GM18907 (cell line): Measurements from ENCODE around the gene HOXB5.

Experiments
- ATAC-seq: cut with Tn5 transposase; IDR thresholded peaks from one replicate; pipeline ENCODE4 v1.9.1; 2021; ENCODE audit warnings: mild to moderate bottlenecking, moderate library complexity; ENCODE audit not compliant: unreplicated experiment

The HOXB5 gene

DNA sequence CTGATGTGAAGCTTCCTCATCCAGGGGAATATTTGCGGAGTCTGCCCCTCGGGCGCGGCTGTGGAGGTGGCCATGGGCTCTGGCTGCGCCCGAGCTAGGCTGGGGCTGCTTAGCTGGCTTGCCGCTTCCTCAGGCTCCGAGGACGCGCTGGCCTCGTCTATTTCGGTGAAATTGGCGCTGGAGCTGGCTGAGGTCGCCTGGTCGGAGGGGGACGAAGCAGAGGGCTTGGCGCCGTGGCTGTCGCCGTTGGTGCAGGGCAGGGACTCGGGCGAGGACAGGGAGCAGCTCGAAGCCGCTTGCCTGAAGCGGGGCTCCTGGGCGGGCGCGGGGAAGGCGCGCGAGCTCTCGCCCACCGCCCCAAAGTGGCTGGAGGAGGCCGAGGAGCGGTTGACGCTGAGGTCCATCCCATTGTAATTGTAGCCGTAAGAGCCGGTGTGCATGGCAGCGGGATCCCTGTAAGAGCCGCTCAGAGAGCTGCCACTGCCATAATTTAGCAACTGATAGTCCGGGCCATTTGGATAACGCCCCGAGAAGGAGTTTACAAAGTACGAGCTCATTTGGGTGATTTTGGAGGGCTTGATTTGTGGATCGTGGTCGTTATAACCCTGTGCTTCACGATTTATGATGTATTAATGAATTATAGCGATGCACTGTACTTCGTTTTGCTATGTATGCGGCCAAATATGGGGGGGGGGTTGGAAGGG, at the start of gene HOXB5:
HOXB5 (minus strand) TSS at position 654 of the 704 bp plus-strand sequence; CDS start at position 557, 97 bp downstream.
- no peak for ATAC-seq

GRCh38 chr17:48642843-48643696, 49.5 kb upstream of the HOXB5 start:
- ATAC-seq = no peak

DNA sequence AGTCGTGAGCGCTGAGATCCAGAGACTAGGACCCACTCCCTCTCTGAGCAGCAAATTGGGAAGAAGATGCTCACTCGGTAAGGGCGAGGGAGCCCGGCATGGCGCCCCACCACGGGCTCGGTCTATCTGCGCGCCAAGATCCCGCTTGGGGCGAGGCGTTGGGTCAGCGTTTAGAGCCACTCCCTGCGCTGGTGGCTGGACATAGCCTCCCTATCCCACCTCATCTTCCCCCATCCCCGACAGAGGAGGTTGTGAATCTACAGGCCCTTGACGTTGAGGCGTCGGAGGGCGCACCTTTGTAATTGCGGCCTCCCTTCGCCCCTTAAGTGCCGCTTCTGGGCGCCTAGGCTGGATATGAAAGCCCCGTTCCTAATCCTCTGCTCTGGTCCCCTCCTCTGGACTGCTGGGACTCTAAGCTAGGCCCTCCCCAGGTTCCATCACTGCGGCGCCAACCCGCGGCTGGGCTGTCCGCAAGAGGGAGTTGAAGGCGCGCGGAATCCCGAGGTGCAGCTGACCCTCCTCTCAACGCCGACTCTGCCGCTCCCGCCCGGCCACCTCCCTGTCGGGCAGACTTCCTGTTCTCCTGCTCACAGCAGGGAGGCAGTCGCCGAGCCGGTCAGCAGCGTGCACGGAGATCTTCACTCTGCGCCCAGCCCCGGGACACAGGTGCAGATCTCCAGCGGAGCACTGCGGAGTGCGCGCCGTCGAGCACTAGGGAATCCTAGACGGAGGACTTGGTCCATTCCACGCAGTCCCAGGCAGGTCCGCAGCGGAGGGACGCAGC, 48.7 kb upstream of the HOXB5 start:
- ATAC-seq = no peak

- no peak for ATAC-seq
Observed at GRCh38 chr17:48641541-48642058, 48.0 kb upstream of the HOXB5 start.

- no peak for ATAC-seq
Observed at GRCh38 chr17:48640858-48641180, 47.2 kb upstream of the HOXB5 start.

DNA sequence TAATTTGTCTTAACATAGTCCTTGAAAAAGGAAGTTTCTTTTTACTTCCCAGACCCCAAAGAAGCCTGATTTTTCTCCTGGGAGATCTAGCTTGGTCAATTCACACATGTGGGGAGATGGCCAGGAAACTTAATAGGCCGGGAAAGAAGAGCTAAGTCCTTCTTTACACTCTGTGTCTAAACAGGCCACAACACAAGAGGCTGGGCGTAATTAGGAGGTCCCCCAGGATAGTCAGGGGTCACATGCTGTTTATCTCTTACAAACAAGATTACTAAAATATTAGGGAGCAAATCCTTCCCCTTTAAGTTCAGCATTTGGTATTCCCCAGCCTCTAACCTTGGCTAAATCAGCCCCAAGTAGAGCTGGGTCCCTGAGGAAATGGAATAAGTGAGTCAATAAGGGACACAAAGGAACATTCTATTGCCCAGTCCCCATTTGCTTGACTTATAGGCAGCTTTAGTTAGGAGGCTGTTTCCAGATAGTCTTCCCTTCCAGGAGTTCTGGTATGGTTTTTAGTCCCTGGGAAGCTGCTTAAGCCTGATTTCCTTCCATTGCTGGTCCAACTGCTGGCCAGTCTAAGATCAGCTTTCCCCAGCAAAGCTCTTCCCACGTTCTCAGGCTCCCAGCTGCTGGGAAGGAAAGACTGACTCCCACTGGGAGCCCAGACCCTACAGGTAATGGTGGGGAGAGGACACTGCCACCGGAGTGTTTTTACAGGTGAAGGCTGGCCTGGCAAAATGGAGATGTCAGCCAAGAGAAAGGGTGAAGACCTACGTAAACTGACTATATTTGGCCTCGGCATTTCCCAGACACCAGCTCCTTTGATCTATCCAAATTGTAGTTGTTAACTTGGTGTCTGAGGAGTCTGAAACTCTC, 46.6 kb upstream of the HOXB5 start:
- no peak for ATAC-seq

GRCh38 chr17:48639136-48639535, 45.6 kb upstream of the HOXB5 start:
- no peak for ATAC-seq

- no peak for ATAC-seq
Observed at GRCh38 chr17:48637323-48638260, 44.0 kb upstream of the HOXB5 start.

DNA sequence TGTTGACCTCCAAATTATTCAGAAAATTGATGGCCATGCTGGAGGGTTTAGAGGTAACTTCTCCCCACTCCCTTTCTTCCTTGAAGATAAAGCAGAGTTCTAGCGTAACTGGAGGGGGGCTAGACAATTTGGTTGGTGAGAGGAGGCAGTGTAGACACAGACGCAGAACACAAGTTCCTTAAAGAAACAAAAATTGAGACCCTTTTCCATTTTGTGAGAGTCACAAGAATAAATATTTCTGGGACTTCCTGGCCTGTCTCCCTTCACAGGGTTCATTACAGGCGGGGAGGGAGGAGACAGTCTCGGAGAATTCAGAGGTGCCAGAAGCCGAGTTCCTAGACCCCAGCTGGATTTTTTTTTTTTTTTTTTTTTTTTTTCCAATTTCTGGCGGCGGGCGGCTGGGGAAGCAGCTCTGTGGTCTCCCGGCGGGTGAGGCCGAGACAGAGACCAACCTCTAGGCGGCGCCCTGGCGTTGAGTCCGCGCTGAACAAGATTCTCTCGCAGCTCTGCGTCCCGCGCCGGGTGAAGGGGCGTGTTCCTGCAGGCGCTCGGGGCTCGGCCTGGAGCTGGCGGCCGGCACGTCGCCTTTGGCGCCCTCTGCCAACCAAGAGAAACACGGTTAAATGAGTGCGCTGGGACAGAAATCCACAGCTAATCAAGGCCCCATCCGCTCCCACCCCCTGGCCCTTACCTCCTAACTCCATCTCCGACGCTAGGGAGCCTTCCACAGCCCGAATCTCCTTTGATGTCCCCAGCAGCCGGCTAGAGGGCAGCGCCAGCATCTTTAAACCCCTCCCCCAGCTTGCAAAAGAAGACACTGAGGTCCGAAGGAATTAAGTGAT, 42.8 kb upstream of the HOXB5 start:
- peak; percentile 58 for ATAC-seq

DNA sequence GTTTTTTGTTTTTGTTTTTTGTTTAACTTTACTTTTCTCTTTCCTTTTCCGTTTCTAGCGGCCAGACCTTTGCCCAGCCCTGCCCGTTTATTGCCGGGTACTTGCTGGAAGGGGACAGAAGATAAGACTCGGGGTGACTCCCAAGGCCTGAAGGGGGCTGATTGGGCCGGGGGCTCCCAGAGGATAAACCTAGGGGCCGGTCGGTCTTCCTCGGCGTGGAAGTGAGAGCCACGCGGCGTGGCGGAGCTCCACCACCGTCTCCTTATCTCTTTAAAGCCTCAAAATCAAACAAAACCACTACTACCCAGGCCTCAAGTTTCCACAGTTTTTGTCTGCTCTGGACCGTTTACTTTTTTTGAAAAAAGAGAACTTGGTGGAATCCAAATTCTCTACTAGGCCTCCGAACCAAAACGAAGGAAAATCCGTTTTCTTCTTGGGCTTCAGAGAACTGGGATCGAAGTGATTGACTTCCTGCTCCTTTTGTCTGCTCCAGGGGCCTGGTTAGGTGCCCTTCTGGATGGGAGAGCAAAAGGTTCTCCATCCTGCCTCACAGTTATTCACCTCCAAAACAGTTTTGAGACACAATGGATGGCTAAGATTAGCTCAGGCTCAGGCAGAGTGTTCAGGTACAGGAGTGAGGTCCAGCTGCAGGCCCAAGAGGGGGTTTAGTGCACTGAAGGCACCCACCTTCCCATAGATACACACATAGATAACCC, 41.1 kb upstream of the HOXB5 start:
- no peak for ATAC-seq

DNA sequence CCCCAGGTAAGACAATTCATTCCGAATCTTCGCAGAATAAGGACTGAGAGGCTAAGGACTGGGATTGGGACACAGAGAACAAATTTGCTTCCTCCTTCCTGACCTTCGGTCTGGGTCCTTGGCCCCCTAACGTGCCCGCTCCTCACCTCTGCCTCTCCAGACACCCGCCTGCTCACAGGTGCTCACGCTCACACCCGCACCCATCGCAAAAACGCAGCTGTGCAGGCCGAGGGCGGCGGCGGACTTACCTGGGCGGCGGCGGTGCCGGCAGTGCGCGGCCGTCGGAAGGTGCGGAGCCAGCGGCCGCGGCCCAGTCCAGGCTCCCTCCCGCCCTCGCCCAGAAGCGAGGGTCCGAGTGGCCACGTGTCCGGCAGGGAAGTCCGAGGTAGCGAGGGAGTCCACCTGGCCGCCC, 39.7 kb upstream of the HOXB5 start:
- no peak for ATAC-seq

DNA sequence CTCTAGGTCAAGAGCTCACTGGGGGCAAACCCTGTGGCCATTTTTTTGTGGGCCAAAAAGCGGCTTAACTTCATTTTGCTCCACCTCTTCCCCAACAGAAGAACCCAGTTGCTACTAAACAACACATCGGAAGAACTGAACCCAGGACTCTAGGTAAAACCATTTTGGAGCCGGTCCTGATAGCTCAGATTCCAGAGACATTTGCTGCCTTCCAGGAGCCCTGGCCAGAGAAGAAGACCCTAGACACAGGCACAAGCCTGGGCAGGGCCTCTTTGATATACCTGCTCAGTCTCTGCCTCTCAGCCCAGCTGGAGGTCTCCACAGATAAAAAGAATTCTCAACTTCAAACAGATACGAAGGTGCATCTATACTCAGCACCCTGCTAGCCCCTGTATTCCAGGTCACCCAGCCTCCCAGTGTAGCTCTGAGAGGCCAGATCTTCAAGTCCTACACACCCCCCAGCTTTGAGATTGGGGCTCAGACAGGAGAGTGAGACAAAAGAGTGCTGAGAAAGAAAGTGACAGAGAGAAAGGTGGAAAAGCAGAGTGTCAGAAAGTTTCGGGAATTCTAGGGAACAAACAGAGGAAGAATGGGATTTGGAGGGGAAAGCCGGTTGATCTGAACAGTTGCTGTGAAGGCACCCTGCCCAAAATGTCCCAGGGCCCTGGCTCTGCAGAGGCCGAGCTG, 39.1 kb upstream of the HOXB5 start:
- ATAC-seq = no peak

DNA sequence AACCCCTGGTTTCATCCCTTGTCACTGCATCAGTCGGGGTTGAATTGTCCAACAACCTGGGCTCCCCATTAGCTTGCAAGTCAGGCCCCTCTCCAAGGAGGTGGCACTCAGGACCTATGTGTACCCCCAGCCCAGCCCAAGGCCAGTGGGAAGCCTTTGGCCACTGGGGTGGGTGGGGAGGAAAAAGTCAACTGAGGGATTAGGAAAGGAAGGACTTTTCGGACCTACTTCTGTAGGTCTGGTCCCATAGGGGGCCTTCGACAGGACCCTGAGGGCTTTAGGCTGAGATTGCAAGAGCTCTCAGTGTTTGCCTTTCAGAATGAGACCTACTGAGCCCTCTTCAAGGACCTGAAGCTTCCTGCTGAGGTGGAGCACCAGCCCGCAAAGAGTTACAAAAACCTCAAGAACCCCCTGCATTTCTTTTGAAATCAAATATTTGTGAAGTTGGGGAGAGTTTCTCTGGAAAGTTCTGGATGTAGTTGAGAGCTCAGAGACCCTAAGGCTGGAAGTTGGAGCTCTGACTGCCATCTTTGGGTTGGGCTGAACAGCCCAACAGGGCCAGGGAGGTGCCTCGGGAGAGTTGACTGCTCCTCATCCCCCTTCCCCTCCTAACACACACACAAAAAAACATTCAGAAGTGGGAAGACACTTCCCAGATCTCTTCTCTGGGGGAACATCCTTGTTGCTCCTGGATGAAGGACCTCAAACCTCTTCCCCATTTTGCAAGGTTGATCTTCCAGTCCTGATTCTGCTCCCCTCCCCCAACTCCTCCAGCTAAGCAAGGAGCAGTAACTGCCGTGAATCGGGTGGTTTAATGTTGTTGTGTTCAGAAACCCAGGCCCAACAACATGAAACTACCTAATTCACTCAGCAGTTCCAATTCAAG, 38.4 kb upstream of the HOXB5 start:
- ATAC-seq = no peak

- no peak for ATAC-seq
Observed at GRCh38 chr17:48630925-48631692, 37.5 kb upstream of the HOXB5 start.
